ENCODE measurements around the gene PSKH1.

- TF ChIP-seq FOXM1 (IDR thresholded peaks at IDR 0.05; ENCODE audit: borderline replicate concordance, low read depth) (no peak), EGR1 (IDR thresholded peaks at IDR 0.05) (0 out of 2 replicates have a peak, but pooled peaks have one; percentile 8), EP300 (IDR thresholded peaks at IDR 0.05; ENCODE audit: borderline replicate concordance) (no peak), TCF12 (IDR thresholded peaks at IDR 0.05; ENCODE audit: low read depth) (0 out of 2 replicates have a peak, but pooled peaks have one; percentile 22), REST (IDR thresholded peaks at IDR 0.05; ENCODE audit: low read depth) (no peak)
Measured at GRCh38 chr16:67892899-67893742, at the start of gene PSKH1.

All from Ishikawa (cell line).